ENCODE results near the gene ADIPOR2. TPM values are rescaled to one million over a fixed set of nuclear protein-coding genes. Genes with fewer than 3 reads are reported as not detected.
A peak's percentile ranks its signal among the peaks of the same experiment; 100 is the strongest.

The ADIPOR2 gene
- total RNA-seq, 1 donor from 2014 or later, result 54.0 TPM

DNA sequence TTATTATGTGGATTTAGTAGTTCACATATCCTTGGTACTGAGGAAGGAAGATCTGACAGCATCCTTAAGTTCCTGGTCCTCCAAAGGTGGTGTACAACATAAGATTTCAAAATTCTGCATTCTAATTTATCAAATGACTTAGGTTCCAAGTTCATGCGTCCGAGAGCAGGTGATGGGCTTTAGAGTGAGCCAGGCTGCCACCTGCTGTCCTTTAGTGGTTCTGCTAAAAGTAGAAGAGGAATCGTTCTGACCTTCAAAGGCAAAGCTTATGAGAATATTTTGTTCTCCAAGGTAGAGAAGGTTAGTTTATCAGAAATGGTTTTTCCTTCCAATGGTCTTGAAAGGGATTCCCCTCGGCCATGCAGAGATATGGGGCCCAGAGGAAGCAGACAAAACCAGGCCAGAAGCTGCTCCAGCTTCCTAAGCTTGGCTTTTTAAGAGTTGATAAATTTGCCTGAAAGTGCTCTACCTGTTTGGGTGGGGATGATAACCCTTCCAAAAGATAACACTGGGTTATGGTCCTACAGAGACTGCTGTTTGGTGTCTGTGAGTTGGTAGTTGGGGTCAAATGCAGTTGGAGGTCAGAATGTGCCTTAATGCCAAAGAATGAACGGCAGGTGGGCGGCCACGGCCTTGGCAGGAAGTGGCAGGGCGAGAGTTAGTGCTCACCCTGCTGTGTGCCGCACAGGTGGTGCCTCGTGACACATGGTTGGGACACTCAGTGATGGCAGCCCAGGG lies 100.4 kb downstream of the ADIPOR2 start:
- no peak for TF ChIP-seq POLR2A (IDR thresholded peaks at IDR 0.05)
- TF ChIP-seq POLR2AphosphoS5 (IDR thresholded peaks at IDR 0.05; ENCODE audit: insufficient read depth in 1 of 2, low read depth in 1 of 2), result peak in 1 of 2 donors; percentile 30
- TF ChIP-seq, protein P1, sequence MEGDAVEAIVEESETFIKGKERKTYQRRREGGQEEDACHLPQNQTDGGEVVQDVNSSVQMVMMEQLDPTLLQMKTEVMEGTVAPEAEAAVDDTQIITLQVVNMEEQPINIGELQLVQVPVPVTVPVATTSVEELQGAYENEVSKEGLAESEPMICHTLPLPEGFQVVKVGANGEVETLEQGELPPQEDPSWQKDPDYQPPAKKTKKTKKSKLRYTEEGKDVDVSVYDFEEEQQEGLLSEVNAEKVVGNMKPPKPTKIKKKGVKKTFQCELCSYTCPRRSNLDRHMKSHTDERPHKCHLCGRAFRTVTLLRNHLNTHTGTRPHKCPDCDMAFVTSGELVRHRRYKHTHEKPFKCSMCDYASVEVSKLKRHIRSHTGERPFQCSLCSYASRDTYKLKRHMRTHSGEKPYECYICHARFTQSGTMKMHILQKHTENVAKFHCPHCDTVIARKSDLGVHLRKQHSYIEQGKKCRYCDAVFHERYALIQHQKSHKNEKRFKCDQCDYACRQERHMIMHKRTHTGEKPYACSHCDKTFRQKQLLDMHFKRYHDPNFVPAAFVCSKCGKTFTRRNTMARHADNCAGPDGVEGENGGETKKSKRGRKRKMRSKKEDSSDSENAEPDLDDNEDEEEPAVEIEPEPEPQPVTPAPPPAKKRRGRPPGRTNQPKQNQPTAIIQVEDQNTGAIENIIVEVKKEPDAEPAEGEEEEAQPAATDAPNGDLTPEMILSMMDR (IDR thresholded peaks at IDR 0.05), result peak; percentile 43 to 82 (median 71)
- Histone ChIP-seq H3K27ac (no peak overlapping the region), H3K4me1 (peaks cover 7% of the 10 kb centered on the region), H3K9me3 (no peaks in the 10 kb centered on the region), H3K4me3 (no peak overlapping the region), H3K27me3 (no peaks in the 10 kb centered on the region), H3K36me3 (peaks cover 0 to 8% of the 10 kb centered on the region in 2 donors)
- intact Hi-C loops (cut with DNase I), result loop anchor here (2.0 to 10.0 kb wide), 2 partner anchors 142 to 244 kb away; no protein-coding TSS in a partner anchor
- no peak for DNase-seq (ENCODE audit: extremely low spot score in 2 of 2)

DNA sequence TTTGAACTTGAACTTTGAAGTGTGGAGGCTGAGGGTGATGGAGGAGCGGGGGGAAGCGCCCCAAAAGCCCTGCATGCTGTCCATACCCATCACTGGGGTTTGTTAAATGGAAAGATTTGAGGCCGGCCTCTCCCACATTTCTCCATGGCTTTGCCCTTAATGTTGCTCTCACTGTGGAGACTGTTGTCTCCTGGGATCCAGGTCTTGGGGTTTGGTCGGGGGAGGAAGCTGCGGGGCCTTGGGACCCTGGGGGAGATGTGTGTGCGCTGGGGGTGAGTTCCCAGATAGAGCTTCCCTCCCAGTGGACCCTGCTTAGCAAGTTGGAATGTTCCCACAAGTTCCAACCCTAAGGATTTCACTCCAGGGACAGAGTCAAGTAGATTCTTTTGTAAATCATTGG lies 101.5 kb downstream of the ADIPOR2 start:
- no peak overlapping the region for H3K4me3 ChIP-seq
- H3K27ac ChIP-seq, result no peak overlapping the region
- H3K36me3 ChIP-seq, result no peaks in the 10 kb centered on the region
- intact Hi-C loops (cut with DNase I), result loop anchor here (10.0 kb wide), 1 partner anchor 242 kb away; no protein-coding TSS in a partner anchor
- peaks cover 18% of the 10 kb centered on the region for H3K4me1 ChIP-seq
- TF ChIP-seq, protein P1 (IDR thresholded peaks at IDR 0.05), result no peak
- no peak for TF ChIP-seq POLR2A (IDR thresholded peaks at IDR 0.05)
- TF ChIP-seq POLR2AphosphoS5 (IDR thresholded peaks at IDR 0.05; ENCODE audit: insufficient read depth in 1 of 2, low read depth in 1 of 2), result no peak
- no peaks in the 10 kb centered on the region for H3K9me3 ChIP-seq
- no peak for DNase-seq (ENCODE audit: extremely low spot score in 2 of 2)
- no peaks in the 10 kb centered on the region for H3K27me3 ChIP-seq

DNA sequence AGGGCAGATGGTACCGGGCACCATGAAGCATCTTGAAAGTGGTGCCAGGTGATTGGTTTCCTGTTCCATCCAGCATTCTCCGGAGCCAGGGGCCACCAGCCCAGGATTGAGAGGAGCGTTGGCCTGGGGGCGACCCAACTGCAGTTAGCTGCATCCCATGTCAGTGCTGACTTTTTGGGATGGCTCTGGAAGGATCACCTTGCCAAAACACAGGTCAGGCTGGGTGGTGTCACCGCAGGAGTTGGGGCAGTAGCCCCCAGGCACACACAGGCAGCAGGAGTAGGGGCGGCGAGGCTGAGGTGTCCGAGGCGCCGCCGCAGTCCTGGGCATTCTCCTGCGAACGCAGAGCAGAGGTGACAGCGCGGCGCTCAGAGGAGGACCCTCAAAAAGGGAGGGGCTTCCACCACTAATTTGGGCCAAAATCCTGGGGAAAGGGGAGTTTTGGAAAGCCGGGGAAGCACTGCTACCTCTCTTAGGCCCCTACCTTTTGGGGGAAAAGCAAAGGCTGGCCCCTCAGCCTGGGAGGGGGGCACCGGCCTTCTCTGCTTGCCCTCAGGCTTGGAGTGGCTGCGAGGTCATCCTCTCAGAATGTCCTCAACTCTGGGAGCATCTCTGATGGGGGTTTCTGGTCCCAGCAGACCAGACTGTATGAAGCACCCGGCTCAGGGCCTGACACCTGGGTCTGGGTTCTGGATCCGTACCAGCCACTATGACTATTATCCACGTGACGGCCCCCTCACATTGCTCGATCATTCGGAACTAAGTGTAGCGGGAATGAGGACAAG lies 102.7 kb downstream of the ADIPOR2 start:
- intact Hi-C loops (cut with DNase I), result loop anchor here (10.0 kb wide), 1 partner anchor 241 kb away; no protein-coding TSS in a partner anchor
- peaks cover 23% of the 10 kb centered on the region for H3K4me1 ChIP-seq
- no peak overlapping the region for H3K27ac ChIP-seq

DNA sequence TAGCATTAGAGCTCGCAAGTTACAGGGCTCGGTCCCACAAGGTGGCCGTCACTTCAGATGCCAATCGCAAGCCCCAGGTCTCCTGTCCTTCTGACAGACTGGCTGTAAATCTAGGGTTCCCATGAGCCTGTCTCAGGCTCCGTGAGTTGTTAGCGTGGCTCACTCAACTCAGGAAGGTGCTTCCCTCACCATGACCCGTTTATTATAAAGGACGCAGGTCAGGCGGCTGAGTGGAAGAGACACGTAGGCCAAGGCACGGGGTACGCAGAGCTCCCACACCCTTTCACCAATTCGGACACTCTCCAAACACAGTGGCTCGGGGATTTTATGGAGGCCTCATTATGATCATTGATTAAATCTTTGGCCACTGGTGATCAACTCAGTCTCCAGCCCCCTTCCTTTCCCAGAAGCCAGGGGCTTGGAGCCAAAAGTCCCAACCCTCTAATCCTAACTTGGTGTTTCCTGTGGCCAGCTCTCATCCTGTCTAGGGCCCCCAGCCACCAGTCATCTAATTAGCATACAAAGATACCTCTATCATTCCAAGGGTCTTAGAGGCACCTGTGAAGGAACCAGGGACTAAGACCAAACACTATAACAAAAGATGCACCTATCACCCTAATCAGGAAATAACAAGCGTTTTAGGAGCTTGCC lies 103.7 kb downstream of the ADIPOR2 start:
- Histone ChIP-seq H3K27me3 (no peaks in the 10 kb centered on the region), H3K36me3 (no peaks in the 10 kb centered on the region), H3K4me3 (no peak overlapping the region), H3K27ac (no peak overlapping the region), H3K9me3 (no peaks in the 10 kb centered on the region), H3K4me1 (peaks cover 23% of the 10 kb centered on the region)
- intact Hi-C loops (cut with DNase I), result loop anchor here (5.0 to 10.0 kb wide), 2 partner anchors 240 to 788 kb away; no protein-coding TSS in a partner anchor
- peak; percentile 72 to 79 for DNase-seq (ENCODE audit: extremely low spot score in 2 of 2)
- TF ChIP-seq POLR2A (IDR thresholded peaks at IDR 0.05), result no peak
- TF ChIP-seq POLR2AphosphoS5 (IDR thresholded peaks at IDR 0.05; ENCODE audit: insufficient read depth in 1 of 2, low read depth in 1 of 2), result no peak
- TF ChIP-seq, protein P1 (IDR thresholded peaks at IDR 0.05), result no peak

More for the DNA sequence above, 102.7 kb downstream of the ADIPOR2 start:
- Histone ChIP-seq H3K36me3 (no peaks in the 10 kb centered on the region), H3K4me3 (no peak overlapping the region), H3K9me3 (no peaks in the 10 kb centered on the region), H3K27me3 (no peaks in the 10 kb centered on the region)
- DNase-seq (ENCODE audit: extremely low spot score in 2 of 2), result peak; percentile 80 to 93
- TF ChIP-seq, protein P1 (IDR thresholded peaks at IDR 0.05), result no peak
- TF ChIP-seq POLR2AphosphoS5 (IDR thresholded peaks at IDR 0.05; ENCODE audit: insufficient read depth in 1 of 2, low read depth in 1 of 2), result no peak
- no peak for TF ChIP-seq POLR2A (IDR thresholded peaks at IDR 0.05)
